ENCODE data around the gene LTBR. TPM values are rescaled to one million over a fixed set of nuclear protein-coding genes. Genes with fewer than 3 reads are reported as not detected.

LTBR gene
- total and polyA plus RNA-seq, 2 donors (not counting 1 experiment from before 2014, with no cell fraction given) = 55.7 to 78.4 TPM

DNA sequence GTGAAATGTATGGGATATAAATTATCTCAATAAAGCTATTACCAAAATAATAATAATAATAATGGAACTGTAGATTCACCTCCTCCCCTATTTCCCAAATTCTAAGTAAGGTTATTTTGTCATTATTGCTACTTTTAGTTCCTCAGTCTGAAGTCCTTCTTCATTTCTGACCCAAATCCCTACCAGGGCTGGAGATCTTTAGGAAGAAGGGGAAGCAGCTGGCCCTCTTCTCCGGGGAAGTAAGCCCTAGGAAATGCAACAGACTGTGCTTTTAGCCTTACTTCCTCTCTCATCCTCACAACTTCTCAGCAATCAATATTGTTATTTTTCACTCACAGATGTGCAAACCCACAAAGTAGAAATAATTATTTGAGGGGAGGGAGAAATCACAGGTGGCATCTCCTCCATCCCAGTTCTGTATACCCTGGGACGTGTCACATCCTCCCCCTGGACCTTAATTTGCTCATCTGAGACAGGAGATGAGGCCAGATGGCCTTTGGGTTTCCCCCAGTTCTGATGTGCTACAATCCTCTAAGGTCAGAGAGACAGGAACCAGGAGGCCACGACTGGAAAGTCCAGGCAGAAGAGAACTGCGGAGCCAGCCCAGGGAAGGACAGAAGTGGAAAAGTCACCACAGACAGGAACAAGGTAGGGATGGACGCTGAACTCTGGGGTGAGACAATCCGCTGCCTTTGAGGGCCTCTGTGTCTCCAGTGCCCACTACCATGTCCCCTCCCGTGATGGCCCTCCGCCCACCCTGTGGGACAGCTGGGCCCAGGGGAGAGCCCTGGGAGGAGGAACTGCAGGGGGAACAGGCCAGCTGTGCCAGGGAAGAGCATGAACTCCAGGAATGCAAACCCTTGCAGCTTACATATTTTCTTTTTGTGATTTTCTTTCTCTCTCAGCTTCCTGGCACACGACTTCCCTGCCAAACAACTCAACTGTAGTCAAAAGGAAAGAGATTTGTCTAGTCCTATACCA is 31.5 kb upstream of the LTBR start:
- Histone ChIP-seq H3K9me3 (ENCODE audit: control insufficient read depth, insufficient read depth, low read depth, low read length) (no peaks in the 10 kb centered on the region), H2AFZ (ENCODE audit: low read length) (no peak overlapping the region), H3K4me2 (ENCODE audit: extremely low read depth, insufficient read depth, low read length) (no peak overlapping the region), H3K36me3 (ENCODE audit: control insufficient read depth, insufficient read depth, low read length) (no peaks in the 10 kb centered on the region), H3K4me3 (replicated peaks in 1 of 4; ENCODE audit: control extremely low read depth in 1 of 4, insufficient read depth in 1 of 4, low read depth in 3 of 4, low read length in 4 of 4) (no peak overlapping the region), H3K79me2 (ENCODE audit: control insufficient read depth, insufficient read depth, low read length) (no peaks in the 10 kb centered on the region), H3K9ac (ENCODE audit: insufficient read depth, low read length) (no peak overlapping the region), H3K4me1 (ENCODE audit: control insufficient read depth, extremely low read depth, insufficient read depth, low read length) (peaks cover 1% of the 10 kb centered on the region), H3K27ac (ENCODE audit: insufficient read depth, low read length) (no peak overlapping the region), H3K27me3 (ENCODE audit: control insufficient read depth, insufficient read depth, low read length) (peaks cover 13% of the 10 kb centered on the region), H4K20me1 (ENCODE audit: control insufficient read depth, extremely low read depth, insufficient read depth, low read length) (no peaks in the 10 kb centered on the region)
- no peak for DNase-seq (ENCODE audit: low read depth in 2 of 2)
- TF ChIP-seq EZH2 (IDR thresholded peaks at IDR 0.05; ENCODE audit: low read length, missing control alignments) = no peak
- TF ChIP-seq, protein P1, sequence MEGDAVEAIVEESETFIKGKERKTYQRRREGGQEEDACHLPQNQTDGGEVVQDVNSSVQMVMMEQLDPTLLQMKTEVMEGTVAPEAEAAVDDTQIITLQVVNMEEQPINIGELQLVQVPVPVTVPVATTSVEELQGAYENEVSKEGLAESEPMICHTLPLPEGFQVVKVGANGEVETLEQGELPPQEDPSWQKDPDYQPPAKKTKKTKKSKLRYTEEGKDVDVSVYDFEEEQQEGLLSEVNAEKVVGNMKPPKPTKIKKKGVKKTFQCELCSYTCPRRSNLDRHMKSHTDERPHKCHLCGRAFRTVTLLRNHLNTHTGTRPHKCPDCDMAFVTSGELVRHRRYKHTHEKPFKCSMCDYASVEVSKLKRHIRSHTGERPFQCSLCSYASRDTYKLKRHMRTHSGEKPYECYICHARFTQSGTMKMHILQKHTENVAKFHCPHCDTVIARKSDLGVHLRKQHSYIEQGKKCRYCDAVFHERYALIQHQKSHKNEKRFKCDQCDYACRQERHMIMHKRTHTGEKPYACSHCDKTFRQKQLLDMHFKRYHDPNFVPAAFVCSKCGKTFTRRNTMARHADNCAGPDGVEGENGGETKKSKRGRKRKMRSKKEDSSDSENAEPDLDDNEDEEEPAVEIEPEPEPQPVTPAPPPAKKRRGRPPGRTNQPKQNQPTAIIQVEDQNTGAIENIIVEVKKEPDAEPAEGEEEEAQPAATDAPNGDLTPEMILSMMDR (conservative IDR thresholded peaks at IDR 0.05 in 1 of 2, IDR thresholded peaks at IDR 0.05 in 1 of 2; ENCODE audit: low read depth in 1 of 2, low read length in 2 of 2) = no peak

DNA sequence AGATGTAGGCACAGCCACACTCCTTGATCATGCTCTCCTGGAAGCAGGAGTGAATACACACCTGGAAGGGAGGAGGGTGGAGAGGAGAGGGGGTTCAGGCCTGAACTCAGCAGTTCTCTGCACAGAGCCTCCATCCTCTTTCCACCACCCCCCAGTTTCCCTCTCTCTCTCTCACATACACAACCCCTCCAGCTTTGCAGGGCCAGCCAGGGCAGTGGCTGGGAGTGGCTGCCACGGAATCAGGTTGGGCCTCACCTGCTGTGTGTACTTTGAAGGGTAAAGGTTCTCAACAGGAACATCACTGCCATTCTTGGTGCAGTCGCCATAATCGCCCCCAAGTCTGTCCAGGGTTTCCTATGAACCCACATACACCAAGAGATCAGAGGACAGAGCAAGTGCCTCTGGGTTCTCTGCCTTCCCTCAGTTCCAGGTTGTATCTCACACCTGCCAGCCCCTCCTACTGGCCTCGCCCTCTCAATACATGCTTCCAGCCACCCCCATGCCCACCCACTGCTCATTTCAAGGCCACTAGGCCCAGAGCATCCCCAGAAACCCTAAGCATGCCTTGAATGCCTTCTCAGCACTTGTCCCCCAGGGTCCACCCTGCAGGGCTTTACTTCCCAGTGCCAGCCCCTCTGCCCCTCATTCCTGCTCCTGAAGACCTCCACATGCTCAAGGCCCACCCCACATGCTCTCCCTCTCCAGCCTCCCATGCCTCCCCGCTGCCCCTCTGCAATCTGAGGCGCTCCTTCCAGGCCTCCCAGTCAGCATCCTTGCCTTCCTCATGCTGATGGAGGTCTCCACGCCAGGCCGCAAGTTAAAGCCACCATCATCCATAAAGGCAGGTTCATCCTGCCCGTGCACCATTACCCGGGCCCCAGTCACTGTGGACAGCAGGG is 29.2 kb upstream of the LTBR start:
- DNase-seq (ENCODE audit: low read depth in 2 of 2) = no peak
- Histone ChIP-seq H2AFZ (ENCODE audit: low read length) (no peak overlapping the region), H4K20me1 (ENCODE audit: control insufficient read depth, extremely low read depth, insufficient read depth, low read length) (no peaks in the 10 kb centered on the region), H3K4me2 (ENCODE audit: extremely low read depth, insufficient read depth, low read length) (no peak overlapping the region), H3K9ac (ENCODE audit: insufficient read depth, low read length) (no peak overlapping the region), H3K4me1 (ENCODE audit: control insufficient read depth, extremely low read depth, insufficient read depth, low read length) (no peaks in the 10 kb centered on the region), H3K36me3 (ENCODE audit: control insufficient read depth, insufficient read depth, low read length) (no peaks in the 10 kb centered on the region), H3K9me3 (ENCODE audit: control insufficient read depth, insufficient read depth, low read depth, low read length) (no peaks in the 10 kb centered on the region), H3K4me3 (replicated peaks in 1 of 4; ENCODE audit: control extremely low read depth in 1 of 4, insufficient read depth in 1 of 4, low read depth in 3 of 4, low read length in 4 of 4) (no peak overlapping the region), H3K79me2 (ENCODE audit: control insufficient read depth, insufficient read depth, low read length) (no peaks in the 10 kb centered on the region), H3K27ac (ENCODE audit: insufficient read depth, low read length) (no peak overlapping the region), H3K27me3 (ENCODE audit: control insufficient read depth, insufficient read depth, low read length) (peaks cover 13% of the 10 kb centered on the region)
- TF ChIP-seq, protein P1 (conservative IDR thresholded peaks at IDR 0.05 in 1 of 2, IDR thresholded peaks at IDR 0.05 in 1 of 2; ENCODE audit: low read depth in 1 of 2, low read length in 2 of 2) = no peak
- no peak for TF ChIP-seq EZH2 (IDR thresholded peaks at IDR 0.05; ENCODE audit: low read length, missing control alignments)

Measured in fibroblast of lung (primary cell).